ENCODE results near the gene SLC12A6.

Gene SLC12A6

DNA sequence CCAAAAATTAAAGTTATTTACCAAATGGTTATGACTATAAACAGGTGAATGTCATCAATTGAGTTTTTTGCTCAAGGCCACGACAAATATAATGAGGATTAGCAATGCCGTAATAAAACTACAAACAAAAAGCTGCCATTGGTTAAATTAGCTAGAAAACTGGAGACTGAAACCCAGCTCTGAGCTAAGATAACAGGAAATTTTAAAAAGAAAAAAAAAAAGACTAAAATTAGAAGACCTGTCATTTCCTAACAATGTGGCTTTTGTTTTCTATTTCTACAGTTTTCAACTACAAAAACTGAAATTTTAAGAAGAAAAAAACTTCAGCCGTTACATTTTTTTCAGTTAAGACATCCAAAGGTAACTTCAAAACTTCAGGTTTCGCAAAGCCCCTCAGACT is 9.7 kb downstream of the SLC12A6 start:
- DNase-seq, result no peak

DNA sequence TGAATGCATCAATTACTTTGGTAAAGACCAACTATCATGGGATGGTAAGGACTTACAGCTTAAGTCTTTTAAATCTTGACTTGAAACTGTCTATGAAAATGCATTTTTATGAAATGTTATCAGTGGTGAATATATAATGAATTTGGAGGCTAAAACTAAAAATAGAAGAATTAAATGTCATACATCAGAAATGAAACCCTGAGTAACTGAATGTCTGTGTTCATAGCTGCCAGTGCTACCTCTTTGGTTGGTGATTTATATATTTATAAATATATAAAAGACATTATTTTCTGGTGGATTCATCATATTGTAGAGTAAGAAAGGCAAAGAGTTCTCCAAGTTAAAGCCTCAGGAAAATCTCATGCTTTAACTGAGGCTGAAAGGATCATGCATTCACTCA is 12.2 kb downstream of the SLC12A6 start:
- DNase-seq, result no peak

DNA sequence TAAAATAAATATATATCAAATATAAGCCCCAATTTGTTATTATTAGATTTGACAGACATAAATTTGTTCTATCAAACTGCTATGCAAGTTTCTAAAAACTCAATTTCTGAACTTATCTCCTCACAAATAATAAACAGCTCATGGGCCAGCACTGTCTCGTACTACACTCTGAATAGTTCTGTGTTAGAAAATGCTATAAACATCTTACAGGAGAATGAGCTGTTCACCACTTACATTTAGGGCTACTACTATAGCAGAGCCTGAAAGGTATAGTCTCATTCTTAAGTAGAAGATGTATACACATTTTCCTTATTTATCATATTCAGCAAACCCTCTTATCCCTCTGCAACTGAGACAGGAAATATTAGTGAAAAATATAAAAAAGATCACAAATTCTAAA is 12.6 kb downstream of the SLC12A6 start:
- no peak for DNase-seq

DNA sequence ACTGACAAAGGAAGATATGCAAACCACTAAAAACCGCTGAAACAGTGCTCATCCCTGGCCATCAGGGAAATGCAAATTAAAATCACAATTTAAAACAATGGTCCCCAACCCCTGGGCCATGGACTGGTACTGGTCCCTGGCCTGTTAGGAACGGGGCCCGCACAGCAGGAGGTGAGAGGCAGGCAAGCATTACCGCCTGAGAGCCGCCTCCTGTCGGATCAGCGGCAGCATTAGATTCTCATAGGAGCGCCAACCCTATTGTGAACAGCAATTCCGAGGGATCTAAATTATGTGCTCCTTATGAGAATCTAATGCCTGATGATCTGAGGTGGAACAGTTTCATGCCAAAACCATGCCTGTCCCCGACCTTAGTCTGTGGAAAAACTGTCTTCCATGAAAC is 14.4 kb downstream of the SLC12A6 start:
- DNase-seq, result no peak

DNA sequence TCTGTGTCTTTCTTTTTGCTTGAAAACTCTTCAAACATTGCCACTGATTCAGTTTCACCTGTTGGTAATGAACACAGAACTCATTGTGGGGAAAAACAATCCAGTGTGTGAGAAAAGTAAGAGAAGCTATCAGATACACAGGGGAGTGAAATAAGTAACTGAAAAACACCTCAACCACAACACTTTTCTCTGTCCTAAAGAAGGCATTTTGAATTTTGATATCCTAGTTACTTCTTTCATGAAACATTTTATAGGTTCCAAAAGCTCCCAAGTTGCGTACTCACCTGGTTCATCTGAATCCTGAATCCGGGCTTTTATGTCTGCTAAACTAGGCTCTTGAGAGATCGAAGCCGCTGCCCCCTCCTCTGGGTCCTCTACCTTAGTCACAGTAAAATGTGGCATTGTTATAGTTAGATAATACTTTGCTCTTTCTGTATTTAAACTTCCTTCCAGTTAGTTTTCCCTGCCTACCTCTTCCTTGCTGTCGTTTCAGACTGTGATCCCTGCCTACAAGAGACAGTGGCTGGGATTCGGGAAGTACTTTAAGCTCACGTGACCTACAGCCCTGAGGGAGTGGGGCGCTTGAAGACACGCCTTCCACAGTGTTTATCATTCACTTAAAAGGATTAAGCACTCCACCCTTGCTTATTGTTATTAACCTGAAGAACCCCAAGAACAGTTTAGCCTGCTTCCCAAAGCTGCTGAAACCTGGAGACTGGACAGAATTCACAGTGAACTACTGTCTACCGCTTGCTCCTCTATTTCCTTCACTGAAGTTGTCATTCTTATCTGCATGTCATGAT is 19.1 kb downstream of the SLC12A6 start:
- DNase-seq, result no peak

DNA sequence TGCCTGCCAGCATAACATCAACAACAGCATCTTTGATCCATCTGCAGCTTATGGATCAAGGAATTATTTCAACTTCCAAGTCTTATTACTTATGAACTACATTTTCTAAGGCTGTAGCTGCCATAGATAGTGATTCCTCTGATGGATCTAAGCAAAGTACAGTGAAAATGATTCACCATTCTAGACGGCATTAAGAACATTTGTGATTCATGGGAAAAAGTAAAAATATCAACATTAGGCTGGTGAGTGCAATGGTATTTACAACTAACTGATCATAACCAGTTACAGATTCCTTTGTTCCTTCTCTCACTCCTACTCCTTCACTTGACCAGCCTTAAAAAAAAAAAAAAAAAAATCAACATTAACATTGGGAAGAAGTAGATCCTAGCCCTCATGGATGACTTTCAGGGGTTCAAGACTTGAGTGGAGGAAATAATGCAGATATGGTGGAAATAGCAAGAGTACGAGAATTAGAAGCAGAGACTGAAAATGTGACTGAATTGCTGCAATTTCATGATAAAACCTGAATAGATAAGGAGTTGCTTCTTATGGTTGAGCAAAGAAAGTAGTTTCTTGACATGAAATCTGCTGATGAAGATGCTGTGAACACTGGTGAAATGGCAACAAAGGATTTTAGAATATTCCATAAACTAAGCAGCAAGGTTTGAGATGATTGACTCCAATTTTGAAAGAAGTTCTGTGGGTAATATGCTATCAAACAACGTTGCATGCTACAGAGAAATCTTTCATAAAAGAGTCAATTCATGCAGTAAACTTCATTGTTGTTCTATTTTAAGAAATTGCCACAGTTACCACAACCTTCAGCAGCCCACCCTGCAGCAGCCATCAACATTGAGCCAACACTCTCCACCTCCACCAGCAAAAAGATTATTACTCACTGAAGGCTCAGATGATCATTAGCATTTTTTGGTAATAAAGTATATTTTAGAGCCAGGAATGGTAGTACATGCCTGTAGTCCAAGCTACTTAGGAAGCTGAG is 22.8 kb downstream of the SLC12A6 start:
- no peak for DNase-seq

DNA sequence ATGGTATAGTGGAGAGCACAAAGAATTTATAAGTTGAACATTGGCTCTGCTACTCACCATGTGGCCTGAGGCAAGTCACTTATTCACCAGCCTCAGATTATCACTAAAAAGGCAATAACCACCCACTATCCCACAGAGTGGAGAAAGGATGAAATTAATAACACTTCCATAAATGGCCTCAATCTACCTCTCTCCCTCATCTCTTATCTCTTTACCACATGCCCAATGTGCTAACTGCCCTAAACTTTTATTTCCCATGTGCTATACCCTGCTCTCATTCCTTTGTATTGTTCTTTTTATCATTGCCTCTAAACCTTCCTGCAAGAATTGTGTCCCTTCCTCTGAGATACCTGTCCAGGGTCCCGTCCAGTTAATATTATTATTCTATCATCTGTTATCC is 26.0 kb downstream of the SLC12A6 start:
- DNase-seq, result no peak

DNA sequence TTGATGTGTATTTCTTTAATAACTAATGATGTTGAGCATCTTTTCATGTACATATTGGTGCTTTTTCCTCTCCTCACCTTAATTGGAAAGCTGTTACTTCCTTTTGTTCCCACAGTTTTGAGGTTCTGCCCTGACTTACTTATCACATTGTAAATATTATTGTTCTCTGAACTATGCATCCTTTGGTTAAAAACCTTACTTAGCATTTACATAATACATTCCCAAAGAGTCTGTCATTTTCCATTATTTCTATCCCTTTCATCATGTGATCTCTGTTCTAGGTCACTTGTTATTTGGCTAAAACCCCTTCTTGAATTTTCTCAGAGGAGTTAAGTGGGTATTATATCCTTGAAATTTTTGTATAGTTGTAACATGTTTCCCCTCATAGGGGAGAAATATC is 33.0 kb downstream of the SLC12A6 start:
- DNase-seq, result no peak

DNA sequence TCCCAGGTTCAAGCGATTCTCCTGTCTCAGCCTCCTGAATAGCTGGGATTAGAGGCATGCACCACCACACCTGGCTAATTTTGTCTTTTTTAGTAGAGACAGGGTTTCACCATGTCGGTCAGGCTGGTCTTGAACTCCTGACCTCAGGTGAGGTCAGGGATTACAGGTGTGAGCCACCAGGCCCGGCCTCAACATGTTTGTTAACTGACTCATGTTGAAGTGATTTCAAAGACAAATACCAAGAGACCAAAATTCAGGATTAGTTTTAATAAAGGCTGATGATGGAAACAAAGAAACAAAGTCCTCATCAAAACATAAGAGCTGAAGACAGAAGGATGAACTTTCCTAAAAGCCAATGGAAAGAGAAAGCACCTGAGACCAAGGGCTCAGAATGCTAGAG is 36.5 kb downstream of the SLC12A6 start:
- DNase-seq, result no peak

DNA sequence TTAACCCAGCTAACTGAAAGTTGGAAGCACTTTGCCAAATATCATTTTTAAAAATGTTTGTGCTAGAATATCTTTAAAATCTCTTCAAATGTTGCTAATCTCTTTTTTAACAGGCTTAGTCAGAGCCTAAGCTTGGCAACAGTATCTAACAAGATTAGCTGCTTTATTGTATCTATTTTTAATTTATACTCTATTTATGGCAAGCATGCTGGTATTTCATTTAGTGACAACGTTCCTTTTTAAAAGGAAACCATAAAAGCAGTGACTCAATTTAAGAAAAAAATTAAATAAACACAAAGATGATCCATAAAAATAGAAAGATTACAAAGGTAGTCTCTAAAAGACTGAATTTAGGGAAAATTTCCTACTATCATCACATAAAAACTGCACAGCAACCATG is 40.5 kb downstream of the SLC12A6 start:
- DNase-seq, result no peak

DNA sequence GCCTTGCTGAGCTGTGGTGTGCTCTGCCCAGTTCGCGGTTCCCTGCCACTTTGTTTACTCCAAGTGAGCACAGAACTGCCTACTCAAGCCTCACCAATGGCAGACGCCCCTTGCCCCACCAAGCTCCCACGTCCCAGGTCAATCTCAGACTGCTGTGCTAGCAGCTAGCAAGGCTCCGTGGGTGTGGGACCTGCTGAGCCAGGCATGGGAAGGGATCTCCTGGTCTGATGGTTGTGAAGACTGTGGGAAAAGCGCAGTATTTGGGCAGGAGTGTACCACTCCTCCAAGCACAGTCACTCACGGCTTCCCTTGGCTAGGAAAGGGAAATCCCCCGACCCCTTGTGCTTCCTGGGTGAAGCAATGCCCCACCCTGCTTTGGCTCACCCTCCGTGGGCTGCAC is 45.0 kb downstream of the SLC12A6 start:
- DNase-seq, result no peak

DNA sequence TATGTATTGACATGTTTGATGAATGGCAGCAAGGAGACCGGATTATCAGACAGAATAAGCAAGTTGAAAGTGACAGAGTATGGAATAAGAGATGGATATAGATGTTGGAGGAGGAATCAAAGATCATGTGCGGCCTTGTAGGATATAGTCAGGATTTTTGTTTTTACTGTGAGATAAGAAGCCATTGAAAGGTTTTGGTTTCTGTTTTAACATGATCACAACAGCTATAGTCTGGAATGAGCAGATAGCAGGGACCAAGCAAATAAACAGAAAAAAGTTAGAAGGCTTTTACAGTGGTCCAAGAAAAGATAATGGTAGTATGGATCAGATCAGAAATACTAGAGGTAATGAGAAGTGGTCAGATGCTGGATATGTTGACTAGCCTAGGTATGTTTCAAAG is 52.6 kb downstream of the SLC12A6 start:
- DNase-seq, result no peak

DNA sequence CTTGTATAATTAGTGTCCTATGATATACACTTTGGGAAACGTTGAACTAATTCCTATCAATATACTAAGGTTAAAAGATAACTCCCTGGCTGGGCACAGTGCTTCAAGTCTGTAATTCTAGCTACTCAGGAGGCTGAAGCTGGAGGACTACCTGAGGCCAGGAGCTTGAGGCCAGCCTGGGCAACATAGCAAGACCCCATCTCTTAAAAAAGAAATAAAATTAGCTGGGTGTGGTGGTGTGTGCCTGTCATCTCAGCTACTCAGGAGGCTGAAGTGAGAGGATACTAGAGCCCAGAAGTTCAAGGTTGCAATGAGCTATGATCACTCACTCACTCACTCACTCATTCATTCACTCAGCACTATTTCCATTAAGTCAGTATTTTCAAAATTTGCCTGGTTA is 55.2 kb downstream of the SLC12A6 start:
- no peak for DNase-seq

DNA sequence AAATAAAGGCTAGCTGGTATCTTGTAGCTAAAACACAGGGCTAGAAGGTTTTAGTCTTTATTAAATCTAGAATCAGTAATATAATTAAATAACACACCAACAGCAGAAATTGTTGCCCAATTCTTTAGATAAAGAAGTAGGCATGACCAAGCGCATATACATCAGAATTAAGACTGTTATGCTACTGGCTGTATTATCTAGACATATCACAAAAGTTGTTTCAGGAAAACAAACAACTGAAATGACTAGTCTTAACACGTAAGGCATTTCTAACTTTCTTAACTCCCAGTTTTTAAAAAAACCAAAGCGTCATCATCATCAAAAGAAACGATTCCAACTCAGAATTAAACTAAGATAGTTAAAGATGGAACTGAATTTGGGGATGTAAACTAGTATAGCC is 57.4 kb downstream of the SLC12A6 start:
- DNase-seq, result no peak

DNA sequence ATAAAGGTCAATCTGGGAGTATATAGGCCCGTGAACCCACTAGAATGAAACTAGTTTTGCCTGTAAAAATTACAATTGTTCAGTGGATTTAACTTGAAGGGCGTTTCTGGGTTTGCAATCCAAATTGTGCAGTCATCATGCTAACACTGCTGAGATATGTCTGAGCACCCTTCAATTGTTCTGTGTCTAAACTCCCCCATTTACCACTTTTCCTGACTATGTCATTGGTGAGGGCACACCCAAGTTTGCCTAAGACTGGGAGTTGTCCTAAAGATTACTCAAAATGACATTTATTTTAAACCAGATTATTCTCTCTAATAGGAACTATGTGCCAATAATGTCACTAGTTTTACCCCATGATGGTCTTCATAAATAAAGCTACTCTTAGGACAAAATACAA is 58.2 kb downstream of the SLC12A6 start:
- no peak for DNase-seq

DNA sequence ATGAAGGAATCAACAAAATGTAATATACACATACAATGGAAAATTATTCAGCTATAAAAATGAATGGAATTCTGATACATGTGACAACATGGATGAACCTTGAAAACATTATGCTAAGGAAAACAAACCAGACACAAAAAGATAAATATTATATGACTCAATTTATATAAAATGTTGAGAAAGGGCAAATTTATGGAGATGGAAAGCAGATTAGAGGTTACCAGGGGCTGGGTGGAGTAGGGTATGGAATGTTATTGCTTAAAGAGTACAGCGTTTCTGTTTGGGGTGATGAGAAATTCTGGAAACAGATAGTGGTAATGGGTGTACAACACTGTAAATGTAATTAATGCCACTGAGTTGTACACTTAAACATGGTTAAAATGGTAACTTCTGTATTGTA is 61.9 kb downstream of the SLC12A6 start:
- DNase-seq, result no peak

DNA sequence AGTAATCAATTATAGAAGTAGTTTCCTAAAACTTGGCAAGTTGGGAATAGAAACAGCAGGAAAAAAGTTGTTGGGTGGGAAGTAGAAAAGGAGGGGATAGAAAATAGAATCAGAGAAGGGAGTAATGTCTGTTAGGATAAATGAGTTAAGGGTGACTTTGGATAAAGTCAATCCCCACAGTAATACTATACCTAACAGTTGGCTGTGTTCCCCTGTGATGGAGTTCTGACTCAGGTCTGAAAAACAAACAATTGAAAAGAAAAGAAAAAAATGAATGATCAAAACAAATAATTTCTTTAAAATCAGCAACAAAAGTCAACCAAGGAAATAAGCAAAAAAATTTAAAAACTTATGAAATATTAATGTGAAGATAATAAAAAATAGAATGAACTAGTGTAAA is 62.4 kb downstream of the SLC12A6 start:
- no peak for DNase-seq

DNA sequence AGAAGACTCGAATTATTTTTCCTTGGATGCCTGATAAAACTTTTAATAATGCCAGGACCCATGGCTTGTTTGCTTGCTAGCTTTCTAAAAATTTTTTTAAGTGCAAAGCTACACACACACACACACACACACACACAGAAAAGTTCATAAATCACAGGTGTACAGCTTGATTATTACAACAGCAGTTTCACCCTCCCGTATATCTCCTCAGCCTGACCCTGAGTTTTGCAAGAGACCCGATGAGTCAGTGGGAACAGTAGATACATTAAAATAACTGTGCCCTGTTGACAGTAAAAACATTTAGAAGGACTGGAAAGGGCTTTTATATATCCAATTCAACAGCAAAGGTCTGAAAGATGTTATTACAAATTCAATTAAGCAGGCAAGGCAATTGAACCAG is 66.1 kb downstream of the SLC12A6 start:
- no peak for DNase-seq

DNA sequence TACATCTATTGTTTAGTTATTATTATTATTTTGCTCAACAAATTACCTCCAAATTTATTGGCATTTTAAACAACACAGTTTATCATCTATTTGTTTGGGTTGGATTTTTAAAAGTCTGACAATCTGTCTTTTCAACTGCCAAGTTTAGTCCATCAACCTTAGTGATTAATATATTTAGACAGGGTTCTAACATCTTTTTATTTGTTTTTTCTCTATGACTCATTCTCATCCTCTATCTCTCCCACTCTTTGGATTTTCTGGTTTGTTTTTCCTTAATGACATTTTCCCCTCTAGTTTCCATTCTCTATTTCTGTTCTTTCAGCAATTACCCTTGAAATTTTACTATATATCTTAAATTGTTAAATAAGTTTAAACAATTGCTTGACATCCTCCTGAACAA is 70.8 kb downstream of the SLC12A6 start:
- DNase-seq, result no peak

DNA sequence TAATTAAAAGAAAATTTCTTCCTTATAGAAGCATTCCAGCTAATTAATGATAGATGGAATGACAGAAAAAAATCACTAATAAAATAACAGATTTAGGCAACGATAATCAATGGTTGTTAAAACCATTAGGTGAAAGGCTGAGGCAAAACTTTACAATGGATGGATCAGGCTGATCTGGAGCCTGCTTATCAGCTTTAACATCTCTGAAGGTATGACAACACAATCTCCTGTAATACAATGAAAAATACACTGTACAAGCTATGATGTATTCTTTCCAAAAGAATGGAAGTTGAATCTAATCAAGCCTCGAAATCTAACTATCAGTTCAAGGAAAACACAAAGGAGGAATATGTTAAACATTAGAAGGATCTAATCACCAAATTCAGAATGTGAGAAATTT is 73.5 kb downstream of the SLC12A6 start:
- DNase-seq, result no peak

DNA sequence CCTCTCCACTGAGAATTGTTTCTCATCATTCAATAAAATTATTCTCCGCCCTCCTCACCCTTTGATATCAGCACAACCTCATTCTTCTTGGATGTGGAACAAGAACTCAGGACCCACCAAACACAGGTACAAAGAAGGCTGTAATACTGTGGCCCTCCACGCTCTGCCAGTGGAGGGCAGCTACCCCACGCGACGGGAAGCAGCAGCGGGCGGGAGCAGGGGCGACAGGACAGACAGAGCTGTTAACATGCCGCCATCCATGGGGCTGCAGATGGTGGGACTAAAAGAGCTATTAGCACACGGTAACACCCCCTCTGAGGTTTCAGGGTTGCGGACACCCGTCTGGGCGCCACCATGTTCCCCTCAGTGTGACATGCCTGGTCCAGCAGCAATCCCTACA is 75.2 kb downstream of the SLC12A6 start:
- DNase-seq, result no peak

DNA sequence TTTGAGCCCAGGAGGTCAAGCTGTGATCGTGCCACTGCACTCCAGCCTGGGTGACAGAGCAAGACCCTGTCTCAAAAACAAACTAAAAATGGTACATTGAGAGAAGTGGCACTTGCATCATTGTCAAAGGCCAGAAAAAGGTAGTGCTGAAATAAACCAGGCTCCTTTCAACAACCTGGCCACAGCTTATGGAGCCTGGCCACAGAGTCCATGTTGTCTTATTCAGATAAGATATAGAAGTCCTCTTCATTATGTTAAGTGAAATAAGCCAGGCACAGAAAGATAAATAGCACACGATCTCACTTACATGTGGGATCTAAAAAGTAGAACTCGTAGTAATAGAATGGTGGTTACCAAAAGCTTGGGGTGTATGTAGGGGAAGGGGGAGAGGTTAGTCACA is 78.0 kb downstream of the SLC12A6 start:
- DNase-seq, result no peak

DNA sequence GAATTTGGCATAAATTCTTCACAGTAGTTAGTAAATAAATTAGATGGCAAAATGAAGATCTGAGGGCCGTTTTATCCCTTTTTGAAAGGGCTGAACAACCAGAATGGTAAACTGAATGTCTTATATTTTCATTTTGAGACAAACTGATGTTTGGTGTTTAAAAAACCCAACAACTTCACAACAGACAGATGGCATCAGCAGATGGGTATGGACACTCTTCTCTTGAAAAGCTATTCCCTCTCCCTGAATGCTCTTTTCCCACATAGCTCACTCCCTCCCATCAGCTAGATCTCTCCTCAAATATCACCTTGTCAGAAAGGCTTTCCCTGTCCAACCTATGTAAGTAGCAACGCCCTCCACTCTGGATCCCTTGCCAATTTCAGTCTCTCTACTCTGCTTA is 79.4 kb downstream of the SLC12A6 start:
- DNase-seq, result no peak

DNA sequence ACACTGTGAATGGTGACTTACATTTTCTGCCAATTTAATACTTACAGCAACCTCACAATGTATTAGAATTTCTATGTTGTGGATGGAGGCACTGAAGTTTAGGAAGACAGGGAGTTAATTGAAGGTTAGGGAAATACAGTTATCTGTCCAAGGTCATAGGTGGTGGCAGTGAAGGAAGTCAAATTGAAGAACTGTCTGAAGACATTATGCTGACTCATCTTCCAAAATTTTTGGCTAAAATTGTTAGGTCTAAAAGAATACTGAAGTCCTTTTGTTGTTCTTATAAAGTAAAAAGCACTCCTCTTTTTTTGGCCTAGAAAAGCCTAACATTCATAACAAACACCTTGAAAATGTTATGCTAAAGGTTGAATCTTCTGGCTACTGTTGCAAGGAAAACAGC is 85.0 kb downstream of the SLC12A6 start:
- DNase-seq, result no peak
